Measurements from ENCODE around the gene B4GALT5.

Gene B4GALT5

GRCh38 chr20:49675368-49676151, 38.1 kb downstream of the B4GALT5 start:
- no peaks in the 10 kb centered on the region for H3K9me2 ChIP-seq (replicated peaks; ENCODE audit: low read depth, low read length)
- H3K9ac ChIP-seq (ENCODE audit: low read depth, low read length, poor library complexity, severe bottlenecking) = peak overlapping the region; percentile 30
- H3K36me3 ChIP-seq (ENCODE audit: insufficient read depth, low read length) = no peaks in the 10 kb centered on the region
- TF ChIP-seq, protein P1, sequence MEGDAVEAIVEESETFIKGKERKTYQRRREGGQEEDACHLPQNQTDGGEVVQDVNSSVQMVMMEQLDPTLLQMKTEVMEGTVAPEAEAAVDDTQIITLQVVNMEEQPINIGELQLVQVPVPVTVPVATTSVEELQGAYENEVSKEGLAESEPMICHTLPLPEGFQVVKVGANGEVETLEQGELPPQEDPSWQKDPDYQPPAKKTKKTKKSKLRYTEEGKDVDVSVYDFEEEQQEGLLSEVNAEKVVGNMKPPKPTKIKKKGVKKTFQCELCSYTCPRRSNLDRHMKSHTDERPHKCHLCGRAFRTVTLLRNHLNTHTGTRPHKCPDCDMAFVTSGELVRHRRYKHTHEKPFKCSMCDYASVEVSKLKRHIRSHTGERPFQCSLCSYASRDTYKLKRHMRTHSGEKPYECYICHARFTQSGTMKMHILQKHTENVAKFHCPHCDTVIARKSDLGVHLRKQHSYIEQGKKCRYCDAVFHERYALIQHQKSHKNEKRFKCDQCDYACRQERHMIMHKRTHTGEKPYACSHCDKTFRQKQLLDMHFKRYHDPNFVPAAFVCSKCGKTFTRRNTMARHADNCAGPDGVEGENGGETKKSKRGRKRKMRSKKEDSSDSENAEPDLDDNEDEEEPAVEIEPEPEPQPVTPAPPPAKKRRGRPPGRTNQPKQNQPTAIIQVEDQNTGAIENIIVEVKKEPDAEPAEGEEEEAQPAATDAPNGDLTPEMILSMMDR (conservative IDR thresholded peaks at IDR 0.05; ENCODE audit: low read length) = no peak
- no peak for TF ChIP-seq EZH2phosphoT487 (IDR thresholded peaks at IDR 0.05; ENCODE audit: borderline replicate concordance)
- peaks cover 3% of the 10 kb centered on the region; the same call in 1 of the 2 replicates for H3F3A ChIP-seq (ENCODE audit: low read depth)
- no peak overlapping the region for H3K4me3 ChIP-seq (ENCODE audit: low read length, poor library complexity, severe bottlenecking)
- H3K4me1 ChIP-seq (ENCODE audit: insufficient read depth, low read length, poor library complexity, severe bottlenecking) = peaks cover 45% of the 10 kb centered on the region
- H3K4me2 ChIP-seq (ENCODE audit: low read depth, low read length, poor library complexity, severe bottlenecking) = peak overlapping the region; percentile 56
- peaks cover 69% of the 10 kb centered on the region for H3K79me2 ChIP-seq (ENCODE audit: insufficient read depth, low read length)
- H3K27me3 ChIP-seq (ENCODE audit: insufficient read depth, low read length, poor library complexity, severe bottlenecking) = no peaks in the 10 kb centered on the region
- peaks cover 17% of the 10 kb centered on the region for H4K20me1 ChIP-seq (ENCODE audit: insufficient read depth, low read length, poor library complexity, severe bottlenecking)
- H2AFZ ChIP-seq (ENCODE audit: low read length) = no peak overlapping the region
- no peaks in the 10 kb centered on the region for H3K9me3 ChIP-seq (ENCODE audit: insufficient read depth, low read depth, low read length)

DNA sequence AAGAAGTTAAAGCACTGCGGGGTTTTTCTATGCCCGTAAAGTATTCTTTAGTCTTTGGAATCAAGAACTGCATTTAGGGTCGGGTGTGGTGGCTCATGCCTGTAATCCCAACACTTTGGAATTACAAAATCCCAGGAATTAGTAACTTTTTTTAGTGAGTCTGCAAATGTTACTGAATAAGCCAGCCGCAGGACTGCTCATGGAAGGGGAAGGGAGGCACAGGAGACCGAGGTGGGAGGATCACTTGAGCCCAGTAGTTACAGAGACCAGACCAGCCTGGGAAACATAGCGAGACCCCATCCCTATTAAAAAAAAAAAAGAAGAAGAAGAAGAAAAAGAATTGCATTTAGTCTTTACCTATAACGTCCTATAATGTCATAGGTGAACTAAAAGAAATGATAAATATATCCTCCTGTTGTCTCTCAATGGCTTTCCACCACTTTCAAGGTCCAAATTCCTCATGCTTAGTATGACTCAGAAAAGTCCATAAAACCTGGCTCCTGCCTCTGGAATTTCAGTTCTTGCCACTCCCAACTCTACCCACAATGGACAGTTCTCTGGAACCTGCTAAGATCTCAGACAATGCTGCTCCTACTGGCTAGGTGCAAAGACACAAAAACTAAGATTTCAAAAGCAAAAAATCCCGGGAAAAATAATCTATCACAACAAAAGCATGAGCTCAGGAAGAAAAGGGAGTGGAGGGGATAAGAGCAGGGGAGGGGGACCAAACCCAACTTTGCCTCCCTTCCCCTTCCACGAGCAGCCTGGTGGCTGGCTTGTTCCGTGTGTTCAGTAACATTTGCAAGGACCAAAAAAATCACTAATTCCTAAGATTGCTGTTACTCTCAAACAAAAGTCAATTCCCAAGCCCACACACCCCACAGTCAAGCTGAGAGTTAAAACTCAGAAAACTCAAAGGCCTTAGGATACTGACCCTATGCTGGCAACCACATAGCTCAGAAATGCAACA, 39.0 kb downstream of the B4GALT5 start:
- H3F3A ChIP-seq (ENCODE audit: low read depth) = peaks cover 3% of the 10 kb centered on the region; the same call in 1 of the 2 replicates
- no peaks in the 10 kb centered on the region for H3K9me2 ChIP-seq (replicated peaks; ENCODE audit: low read depth, low read length)
- H3K9ac ChIP-seq (ENCODE audit: low read depth, low read length, poor library complexity, severe bottlenecking) = no peak overlapping the region
- H3K27me3 ChIP-seq (ENCODE audit: insufficient read depth, low read length, poor library complexity, severe bottlenecking) = no peaks in the 10 kb centered on the region
- TF ChIP-seq EZH2phosphoT487 (IDR thresholded peaks at IDR 0.05; ENCODE audit: borderline replicate concordance) = no peak
- TF ChIP-seq, protein P1 (conservative IDR thresholded peaks at IDR 0.05; ENCODE audit: low read length) = no peak
- no peak overlapping the region for H3K4me2 ChIP-seq (ENCODE audit: low read depth, low read length, poor library complexity, severe bottlenecking)
- peaks cover 74% of the 10 kb centered on the region for H3K79me2 ChIP-seq (ENCODE audit: insufficient read depth, low read length)
- peaks cover 16% of the 10 kb centered on the region for H4K20me1 ChIP-seq (ENCODE audit: insufficient read depth, low read length, poor library complexity, severe bottlenecking)
- peaks cover 50% of the 10 kb centered on the region for H3K4me1 ChIP-seq (ENCODE audit: insufficient read depth, low read length, poor library complexity, severe bottlenecking)
- H2AFZ ChIP-seq (ENCODE audit: low read length) = no peak overlapping the region
- H3K9me3 ChIP-seq (ENCODE audit: insufficient read depth, low read depth, low read length) = no peaks in the 10 kb centered on the region
- no peak overlapping the region for H3K4me3 ChIP-seq (ENCODE audit: low read length, poor library complexity, severe bottlenecking)
- no peaks in the 10 kb centered on the region for H3K36me3 ChIP-seq (ENCODE audit: insufficient read depth, low read length)

DNA sequence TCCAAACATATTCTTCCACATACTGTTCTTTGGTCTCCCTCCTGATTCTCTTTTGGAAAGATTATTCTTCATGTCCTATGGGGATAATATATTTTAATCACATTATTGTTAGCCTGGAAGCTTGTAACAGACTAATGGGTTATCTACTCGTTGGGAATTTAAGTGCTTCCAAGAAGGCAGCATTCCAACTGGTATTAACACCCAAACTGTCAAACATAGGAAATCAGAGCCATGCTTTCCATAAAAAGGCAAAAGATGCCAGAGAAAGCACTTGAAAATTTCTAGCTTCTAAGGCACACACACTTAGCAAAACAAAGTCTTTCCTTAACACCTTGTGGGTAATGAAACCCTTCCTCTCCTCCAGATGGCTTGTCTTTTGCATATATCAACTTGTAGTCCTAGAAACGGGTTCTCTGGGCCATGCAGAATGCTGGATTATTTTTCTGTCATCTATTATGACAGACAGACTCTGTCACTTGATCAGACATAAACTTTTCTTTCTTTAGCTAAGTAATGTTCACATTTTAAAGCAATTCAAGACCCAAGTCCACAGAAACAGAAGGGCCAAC, 41.5 kb downstream of the B4GALT5 start:
- no peaks in the 10 kb centered on the region for H3K27me3 ChIP-seq (ENCODE audit: insufficient read depth, low read length, poor library complexity, severe bottlenecking)
- H4K20me1 ChIP-seq (ENCODE audit: insufficient read depth, low read length, poor library complexity, severe bottlenecking) = peaks cover 15% of the 10 kb centered on the region
- H3K9me2 ChIP-seq (replicated peaks; ENCODE audit: low read depth, low read length) = no peaks in the 10 kb centered on the region
- peaks cover 78% of the 10 kb centered on the region for H3K79me2 ChIP-seq (ENCODE audit: insufficient read depth, low read length)
- TF ChIP-seq, protein P1 (conservative IDR thresholded peaks at IDR 0.05; ENCODE audit: low read length) = no peak
- TF ChIP-seq EZH2phosphoT487 (IDR thresholded peaks at IDR 0.05; ENCODE audit: borderline replicate concordance) = no peak
- H3K9me3 ChIP-seq (ENCODE audit: insufficient read depth, low read depth, low read length) = no peaks in the 10 kb centered on the region
- no peak overlapping the region for H3K4me3 ChIP-seq (ENCODE audit: low read length, poor library complexity, severe bottlenecking)
- H3K9ac ChIP-seq (ENCODE audit: low read depth, low read length, poor library complexity, severe bottlenecking) = no peak overlapping the region
- H3K4me1 ChIP-seq (ENCODE audit: insufficient read depth, low read length, poor library complexity, severe bottlenecking) = peaks cover 34% of the 10 kb centered on the region
- H2AFZ ChIP-seq (ENCODE audit: low read length) = no peak overlapping the region
- H3F3A ChIP-seq (ENCODE audit: low read depth) = peaks cover 3% of the 10 kb centered on the region; the same call in 1 of the 2 replicates
- H3K4me2 ChIP-seq (ENCODE audit: low read depth, low read length, poor library complexity, severe bottlenecking) = no peak overlapping the region
- no peaks in the 10 kb centered on the region for H3K36me3 ChIP-seq (ENCODE audit: insufficient read depth, low read length)

All from Loucy (cell line).